NAMALWA (cell line): ENCODE measurements around the gene ENPP3.
"Not testable (repeated sequence)": the region's sequence is repeated elsewhere in the genome, so short reads cannot be mapped to it uniquely, and the experiment has no call there.

Experiments
- DNase-seq: peaks from one replicate; pipeline ENCODE4 v3.0.0-alpha.2; 2015; ENCODE audit warnings: low spot score

The ENPP3 gene

DNA sequence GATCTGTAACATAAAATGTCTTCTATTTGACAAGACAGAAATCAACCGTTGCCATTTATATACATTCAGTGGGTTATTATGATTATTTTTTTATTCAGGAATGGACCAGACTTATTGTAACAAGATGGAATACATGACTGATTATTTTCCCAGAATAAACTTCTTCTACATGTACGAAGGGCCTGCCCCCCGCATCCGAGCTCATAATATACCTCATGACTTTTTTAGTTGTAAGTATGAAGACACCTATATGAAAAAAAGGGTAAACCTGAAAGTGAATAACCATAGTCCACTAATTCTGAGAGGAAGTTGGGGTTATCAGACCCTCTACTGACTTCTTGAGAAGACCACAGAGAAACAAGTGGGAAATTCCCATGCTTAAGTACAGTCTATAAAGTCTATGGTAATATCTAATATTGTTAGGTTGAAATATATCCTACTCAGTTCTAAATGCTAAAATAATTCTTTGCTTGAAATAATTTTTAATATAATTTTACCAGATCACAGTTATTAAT is 48.2 kb downstream of the ENPP3 start:
- DNase-seq = no peak

DNA sequence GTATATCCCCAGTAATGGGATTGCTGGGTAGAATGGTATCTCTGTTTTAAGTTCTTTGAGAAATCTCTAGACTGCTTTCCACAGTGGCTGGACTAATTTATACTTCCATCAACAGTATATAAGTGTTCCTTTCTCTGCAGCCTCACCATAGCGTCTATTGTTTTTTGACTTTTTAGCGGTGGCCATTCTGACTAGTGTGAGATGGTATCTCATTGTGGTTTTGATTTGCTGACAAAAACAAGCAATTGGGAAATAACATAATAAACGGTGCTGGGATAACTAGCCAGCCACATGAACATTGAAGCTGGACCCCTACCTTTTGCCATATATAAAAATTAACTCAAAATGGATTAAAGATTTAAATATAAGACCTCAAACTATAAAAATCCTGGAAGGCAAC is 49.9 kb downstream of the ENPP3 start:
- no peak for DNase-seq

DNA sequence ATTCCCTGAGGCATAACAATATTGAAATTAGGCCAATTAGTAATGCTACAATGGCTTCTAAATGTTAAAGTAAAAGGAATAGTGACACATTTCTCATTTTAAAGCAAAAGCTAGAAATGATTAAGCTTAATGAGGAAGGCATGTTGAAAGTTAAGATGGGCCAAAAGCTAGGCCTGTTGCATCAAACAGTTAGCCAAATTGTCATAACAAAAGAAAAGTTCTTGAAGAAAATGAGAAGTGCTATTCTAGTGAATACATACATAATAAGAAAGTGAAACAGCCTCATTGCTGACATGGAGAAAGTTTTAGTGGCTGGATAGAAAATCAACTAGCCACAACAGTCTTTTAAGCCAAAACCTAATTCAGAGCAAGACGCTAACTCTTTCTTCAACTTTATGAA is 51.2 kb downstream of the ENPP3 start:
- DNase-seq = no peak

DNA sequence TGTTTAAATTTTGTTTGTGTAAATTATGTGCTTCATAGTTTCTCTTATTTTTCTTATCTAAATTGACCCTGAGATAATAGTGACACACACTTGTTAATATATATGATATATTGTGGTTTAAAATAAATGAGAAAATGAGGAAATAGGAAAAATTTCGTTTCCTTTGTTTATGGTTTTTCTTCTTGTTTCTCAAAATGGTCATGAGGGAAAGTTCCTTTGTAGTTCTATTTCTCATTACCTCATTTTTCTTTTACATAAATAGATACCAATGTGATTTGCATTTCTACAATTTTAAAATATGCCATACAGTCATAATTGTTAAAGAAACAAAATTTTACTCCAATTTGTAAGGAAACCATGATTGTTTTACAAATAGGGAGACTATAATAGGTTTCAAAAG is 54.9 kb downstream of the ENPP3 start:
- DNase-seq = no peak

DNA sequence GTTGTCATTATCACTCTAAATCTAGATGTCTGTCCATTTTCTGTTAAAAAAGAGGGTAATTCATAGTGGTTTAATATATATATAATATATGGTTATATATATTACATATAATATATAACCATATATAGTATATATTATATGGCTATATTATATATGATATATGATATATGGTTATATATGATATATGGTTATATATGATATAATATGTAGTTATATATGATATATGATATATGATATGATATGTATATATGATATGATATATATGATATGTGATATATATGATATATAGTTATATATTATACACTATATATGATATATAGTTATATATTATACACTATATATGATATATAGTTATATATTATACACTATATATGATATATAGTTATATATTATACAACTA is 55.5 kb downstream of the ENPP3 start:
- no peak for DNase-seq

DNA sequence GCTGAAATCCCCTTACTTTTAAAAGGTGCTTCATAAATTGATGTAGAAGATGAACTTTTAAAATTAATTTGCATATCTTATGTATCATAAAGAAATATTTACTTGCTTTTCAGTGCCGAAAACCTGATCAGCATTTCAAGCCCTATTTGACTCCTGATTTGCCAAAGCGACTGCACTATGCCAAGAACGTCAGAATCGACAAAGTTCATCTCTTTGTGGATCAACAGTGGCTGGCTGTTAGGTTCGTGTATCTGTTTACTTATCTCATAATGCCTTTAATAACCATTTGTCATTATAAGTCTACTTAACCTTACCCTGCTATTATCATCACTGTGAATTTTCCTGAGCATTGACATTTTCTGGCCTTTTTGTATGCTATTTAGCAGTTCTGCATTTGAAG is 56.3 kb downstream of the ENPP3 start:
- DNase-seq = no peak

DNA sequence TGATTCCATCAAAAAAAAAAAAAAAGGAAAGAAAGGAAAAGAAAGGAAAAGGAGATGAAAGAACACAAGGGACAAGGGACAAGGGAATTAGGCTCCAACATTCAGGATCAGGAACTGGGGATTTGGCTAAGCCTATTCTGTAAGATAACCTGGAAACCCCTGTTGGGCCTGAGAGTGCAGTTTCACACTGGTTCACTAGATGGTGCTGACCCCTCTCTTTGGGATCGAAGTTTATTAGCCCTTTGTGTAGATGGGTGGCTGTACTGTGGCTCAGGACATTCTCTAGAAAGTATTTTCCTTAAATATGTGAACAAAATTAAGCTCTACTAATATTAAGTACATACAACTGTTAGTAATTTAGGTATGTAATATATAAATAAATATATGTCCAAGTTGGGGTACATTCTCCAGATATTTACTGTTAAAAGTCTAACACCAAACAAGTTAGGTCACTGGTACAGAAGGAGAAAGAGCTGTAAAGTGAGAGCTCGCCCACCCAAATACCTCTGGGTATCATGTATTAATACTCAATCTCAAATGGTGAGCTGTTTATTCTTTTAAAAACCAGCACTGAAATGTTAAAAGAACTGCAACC is 57.8 kb downstream of the ENPP3 start:
- peak; percentile 70 for DNase-seq

DNA sequence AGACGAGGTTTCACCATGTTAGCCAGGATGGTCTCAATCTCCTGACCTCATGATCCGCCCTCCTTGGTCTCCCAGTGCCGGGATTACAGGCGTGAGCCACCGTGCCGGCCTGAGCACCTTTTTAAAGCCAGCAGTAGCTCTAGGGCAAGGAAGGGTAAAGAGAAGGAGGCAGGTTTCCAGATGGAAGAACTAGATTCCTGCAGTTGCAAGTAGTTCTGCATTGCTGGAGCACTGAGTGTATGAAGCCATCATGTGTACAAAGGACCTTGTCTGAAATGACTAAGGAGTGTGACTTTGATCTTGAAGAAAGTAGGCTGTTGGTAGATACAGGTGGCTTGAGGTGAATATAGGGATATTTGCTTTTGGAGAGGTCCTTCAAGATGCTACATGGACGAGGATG is 59.9 kb downstream of the ENPP3 start:
- no peak for DNase-seq

DNA sequence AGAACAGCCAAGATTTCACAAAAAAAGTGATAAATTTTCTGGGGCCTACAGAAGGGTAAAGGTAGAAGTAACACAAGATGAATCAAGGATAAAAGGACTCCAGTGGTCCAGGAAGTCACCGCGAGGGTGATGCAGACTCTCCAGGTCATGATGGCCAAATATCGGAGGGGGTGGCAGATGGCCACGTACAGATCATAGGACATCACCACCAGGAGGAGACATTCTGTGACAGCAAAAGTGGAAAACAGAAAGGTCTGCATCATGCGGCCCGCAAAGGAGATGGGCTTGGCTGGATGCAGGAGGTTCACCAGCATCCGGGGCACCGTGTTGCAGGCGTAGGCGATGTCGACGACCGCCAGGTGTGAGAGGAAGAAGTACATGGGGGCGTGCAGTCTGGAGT is 63.7 kb downstream of the ENPP3 start:
- DNase-seq = not testable (repeated sequence)

DNA sequence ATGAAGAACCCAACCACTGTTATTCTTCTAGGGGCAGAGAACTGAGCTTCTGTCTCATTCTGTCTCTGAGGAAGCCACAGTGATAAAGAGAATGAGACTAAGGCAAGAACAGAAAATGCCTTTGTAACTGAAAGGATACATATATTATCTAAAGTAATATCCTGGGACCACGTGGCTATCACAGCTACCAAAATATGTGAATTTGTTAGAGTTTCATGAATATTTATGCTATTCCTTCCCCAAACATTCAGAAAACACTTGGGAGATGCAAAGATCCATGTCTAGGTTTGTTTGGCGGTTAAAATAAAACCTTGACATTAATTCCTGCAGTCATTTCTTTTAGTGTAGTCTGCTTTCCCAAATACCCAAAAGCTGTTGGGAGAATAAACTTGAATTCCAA is 66.8 kb downstream of the ENPP3 start:
- DNase-seq = not testable (repeated sequence)

DNA sequence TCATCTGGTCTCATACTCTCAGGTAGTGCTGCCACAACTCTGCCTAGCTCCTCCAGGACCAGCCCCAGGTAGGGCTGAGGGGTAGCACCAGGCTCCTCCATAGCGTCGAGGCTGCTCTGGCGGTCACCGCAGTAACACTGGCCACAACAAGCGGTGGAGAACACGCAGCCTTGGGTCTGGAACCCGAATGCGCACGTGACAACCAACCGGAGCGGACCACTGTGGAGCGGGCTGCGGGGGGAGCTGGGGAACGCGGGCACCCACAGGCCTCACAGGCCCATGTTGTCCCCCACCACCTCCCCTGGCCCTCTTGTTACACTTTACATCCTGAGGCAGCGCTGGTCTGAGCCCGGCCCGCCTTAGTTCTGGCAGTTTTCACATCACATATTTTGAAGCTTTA is 73.8 kb downstream of the ENPP3 start, which contains the start of gene CTAGE9:
Gene CTAGE9 (minus strand): TSS at position 101 of the 400 bp plus-strand sequence. CDS start 0 bp downstream, at position 101.
- not testable (repeated sequence) for DNase-seq

DNA sequence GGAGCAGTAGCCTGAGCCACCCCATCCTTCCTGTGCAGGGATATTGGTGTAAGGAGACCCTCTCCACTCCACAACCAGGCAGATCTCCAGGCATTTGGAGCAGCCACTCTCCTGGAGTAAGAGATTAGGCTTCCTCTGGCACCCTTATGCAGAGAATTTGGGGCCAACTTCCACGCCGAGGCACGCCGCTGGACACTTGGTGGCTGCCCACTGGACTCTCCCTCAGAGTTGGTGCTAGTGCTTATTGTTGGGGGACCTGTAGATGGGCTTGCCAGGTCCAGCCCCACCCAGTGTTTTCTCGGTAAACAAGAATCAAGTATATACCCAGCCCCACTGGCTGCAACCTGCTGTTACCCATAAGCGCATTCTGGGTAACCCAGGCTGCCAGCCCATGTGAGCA is 78.5 kb downstream of the ENPP3 start:
- DNase-seq = not testable (repeated sequence)

DNA sequence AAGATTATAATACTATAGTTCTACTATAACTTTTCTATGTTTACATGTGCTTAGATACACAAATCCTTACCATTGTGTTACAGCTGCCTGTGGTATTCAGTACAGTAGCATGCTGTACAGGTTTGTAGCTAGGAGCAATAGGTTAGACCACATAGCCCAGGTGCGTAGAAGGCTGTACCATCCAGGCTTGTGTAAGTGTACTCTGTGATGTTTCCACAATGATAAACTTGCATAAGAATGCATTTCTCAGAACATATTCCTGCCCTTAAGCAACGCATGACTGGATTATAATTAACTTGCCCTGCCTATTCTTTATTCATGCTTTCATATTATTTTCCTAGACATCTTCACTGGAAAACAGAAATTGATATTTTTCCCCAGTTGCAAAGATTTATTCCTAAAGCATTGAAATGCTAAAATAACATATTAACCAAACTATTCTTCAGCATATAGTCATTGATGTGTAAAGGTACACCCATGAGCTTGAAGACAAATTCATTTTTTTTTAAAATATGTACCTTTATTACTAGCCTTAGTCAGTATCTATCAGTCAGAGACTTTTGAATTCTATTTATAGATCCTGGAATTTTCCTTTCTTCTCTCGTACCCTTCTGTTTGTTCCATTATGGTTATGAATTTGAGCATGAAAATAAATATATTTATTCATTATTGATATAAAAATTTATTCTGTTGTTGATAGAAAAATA is 80.9 kb downstream of the ENPP3 start:
- no peak for DNase-seq

DNA sequence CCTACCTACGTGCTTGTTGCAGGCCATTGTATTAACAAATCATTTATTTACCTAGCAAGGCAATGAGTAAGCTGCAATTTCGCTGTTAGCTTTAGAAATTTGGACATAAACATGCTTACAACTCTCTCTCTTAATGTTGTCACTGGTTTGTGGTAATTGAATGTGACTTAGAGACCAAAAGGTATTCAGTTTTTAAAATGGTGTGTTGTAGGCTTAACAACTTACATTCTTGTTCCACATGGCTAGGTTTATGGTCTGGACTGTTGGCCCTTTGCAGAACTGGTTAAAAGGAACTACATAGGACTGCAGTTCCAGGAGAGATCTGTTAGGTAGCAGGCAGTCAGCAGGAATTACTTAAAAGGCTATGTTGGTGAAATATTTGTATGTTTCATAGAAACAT is 84.1 kb downstream of the ENPP3 start:
- DNase-seq = no peak

DNA sequence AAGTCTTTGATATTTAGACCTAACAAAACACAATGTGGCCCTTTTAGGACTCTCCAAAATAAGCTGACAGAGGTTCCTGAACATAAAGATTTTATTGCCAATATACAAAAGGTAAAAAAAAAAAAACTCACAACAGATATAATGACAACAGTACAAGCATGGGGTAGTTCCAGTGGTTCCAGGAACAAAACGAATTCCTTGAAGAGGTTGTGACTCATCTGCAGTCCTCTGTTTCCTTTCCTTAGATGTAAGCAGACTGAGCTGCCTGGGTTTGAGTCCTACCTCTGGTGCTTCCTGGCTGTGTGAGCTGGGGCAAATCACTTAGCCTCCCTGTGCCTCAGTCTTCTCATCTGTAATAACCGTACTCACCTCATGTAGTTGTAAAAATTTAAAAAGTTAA is 87.0 kb downstream of the ENPP3 start:
- no peak for DNase-seq

DNA sequence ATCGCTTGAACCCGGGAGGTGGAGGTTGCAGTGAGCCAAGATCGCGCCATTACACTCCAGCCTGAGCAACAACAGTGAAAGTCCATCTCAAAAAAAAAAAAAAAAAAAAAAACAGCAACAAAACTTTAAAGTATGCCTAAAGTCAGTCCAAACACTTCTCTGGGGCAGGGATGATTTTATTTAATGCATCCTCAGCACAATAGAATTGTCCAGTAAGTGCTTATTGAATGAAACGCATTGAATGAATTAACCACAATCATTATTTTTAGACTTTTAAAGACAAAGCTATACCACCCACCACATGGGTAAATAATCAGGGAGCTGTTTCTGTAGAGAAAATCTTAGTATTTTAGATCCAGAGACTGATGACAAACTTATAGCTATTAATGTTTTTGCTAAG is 90.4 kb downstream of the ENPP3 start:
- no peak for DNase-seq

DNA sequence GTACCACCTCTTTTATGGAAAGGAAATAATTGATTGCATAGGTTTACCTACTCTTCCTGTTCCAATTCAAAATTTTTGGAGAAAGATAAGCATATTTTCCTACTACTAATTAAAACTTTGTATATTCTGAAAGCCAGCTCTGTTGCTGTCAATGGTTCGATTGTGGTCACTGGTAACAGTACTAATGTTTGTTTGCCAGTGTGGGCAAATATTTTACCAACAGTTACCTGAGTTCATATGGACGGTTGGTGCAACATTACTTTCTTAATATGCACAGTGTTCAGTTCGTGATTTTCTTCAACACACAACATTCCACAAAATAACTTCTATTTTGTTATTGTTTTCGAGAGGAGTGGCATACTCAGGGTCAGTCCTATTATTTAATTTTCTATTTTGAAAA is 90.8 kb downstream of the ENPP3 start:
- no peak for DNase-seq

DNA sequence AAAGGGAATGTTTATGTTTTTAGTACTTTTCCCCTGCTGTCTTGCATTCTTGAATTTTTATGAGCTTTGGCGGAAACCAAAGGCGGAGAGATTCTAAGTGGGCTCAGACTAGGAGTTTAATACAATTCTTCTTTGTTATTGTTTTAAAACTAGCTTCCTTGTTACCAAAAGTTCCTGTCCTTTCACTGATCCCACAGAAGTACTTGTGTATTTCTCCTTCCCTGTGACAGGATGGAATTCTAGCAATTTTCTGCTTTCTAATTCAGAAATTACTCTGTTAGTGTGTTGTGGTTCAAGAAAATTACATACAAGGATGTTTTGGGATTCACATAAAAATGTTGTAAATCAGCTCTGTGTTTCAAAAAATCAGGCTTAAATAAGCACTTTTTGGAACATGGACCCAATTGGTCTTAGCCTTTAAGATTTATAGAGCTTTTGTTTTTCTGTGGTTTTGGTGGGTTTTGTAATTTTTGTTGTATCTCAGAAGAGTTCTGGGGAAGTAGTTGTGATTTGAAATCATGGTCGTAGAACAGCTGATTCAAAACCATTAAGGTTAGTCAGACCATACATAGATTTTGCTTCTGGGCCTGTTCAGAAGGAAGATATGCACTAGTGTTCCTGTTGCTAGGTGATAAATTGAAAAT is 91.3 kb downstream of the ENPP3 start:
- no peak for DNase-seq

DNA sequence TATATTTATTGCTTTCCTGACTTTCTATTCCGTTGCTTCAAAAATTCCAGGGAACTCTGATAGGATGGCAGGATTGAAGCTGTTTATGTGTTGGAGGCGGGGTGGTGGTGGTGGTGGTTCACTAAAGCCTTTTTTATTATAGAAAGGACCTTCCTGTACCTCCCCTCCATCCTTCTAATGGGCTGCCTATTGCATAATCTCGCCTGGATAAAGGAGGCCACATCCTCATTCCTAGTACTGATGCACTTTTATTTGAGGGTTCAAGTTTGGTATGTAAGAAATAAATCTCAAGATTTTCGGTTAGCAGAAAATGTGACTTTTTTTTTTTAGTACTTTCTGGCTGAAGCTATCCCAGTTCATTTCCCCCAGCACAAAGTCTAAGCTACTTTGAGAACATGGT is 92.4 kb downstream of the ENPP3 start:
- no peak for DNase-seq

DNA sequence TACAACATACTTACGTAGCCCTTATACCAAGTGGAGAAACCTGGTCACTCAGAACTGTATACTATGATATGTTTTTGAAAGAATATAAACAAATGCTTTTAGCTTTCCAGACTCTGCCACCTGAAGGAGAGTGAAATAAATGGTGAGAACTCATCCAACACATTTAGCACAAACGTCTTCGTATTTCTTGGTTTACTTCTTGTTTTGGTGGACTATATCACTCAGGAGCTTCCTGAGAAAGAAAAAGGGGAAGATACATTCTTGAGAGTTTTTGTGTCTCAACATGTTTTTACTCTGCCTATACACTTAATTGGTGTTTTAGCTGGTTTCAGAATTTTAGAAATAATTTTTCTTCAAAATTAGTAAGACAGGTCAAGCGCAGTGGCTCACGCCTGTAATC is 93.2 kb downstream of the ENPP3 start:
- DNase-seq = no peak

DNA sequence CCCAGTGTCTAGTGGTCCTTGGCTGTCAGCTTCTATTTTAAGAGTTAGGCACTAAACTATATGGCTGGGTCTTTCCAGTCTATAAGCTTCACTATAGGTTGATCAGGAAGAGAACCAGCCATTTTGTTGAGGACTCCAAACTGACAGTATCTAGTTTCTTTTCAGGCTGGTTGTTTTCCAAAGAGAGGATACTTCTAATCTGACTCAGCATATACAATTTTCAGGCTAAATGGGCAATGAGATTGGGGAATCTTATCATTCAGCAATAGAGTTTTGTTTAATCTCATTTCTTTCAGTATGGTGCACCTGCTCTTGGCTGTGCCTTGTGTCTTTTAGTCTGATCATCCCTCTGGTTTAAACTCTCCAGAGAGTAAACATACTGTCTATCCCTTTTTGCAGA is 94.1 kb downstream of the ENPP3 start:
- no peak for DNase-seq

DNA sequence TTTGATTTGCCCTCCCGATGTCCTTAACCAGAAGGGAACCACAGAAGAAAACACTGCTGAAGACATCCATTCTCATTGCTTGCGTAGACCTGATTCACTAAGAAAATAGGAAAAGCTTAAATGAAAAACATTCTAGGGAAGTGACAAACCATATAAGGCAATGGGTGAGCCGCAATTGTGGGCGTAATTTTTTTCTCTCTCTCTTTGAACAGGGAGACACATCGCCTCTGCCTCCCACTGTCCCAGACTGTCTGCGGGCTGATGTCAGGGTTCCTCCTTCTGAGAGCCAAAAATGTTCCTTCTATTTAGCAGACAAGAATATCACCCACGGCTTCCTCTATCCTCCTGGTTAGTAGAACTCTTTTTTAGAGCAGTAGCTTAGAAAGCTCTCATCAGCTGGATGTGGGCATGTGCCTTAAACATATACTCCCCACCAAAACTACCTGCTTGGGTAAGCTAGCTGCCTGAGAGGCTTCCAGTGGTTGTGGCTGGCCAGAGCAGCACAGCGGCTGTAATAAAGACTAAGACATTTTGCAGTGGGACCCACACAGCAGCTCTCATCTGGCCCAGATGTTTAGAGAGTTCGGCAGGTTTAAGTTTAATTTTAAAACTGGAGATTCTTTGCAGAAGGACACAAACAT is 96.4 kb downstream of the ENPP3 start:
- no peak for DNase-seq
